GM23338 (cell line): ENCODE results near the gene EGLN3. TPM values are rescaled to one million over a fixed set of nuclear protein-coding genes. Genes with fewer than 3 reads are reported as not detected.

ENCODE experiments used
- ATAC-seq: fragments of 200-7000 bp; cut with Tn5 transposase; 3 replicates; pipeline ENCODE4 v1.9.1; 2020
- DNase-seq: peaks from one replicate; pipeline ENCODE4 v3.0.0-alpha.2; 2015; ENCODE audit warnings: low spot score
- H2AFZ ChIP-seq: fragments of 200-600 bp; sonication (generic); 2 replicates; pipeline ENCODE4 v1.8.0; 2016; ENCODE audit warnings: antibody characterized with exemption, mild to moderate bottlenecking, moderate library complexity
- H3F3A ChIP-seq: fragments of 200-600 bp; sonication (generic); replicated peaks from 2 replicates; pipeline ENCODE4 v1.8.0; 2017; ENCODE audit warnings: antibody characterized with exemption, mixed run types, low read depth
- H3K27ac ChIP-seq: fragments of 200-600 bp; sonication (generic); 2 replicates; pipeline ENCODE4 v1.6.1; 2016; ENCODE audit warnings: low read depth
- H3K27me3 ChIP-seq: fragments of 200-600 bp; sonication (generic); 2 replicates; pipeline ENCODE4 v1.8.0; 2016; ENCODE audit warnings: mild to moderate bottlenecking, mixed run types, moderate library complexity; ENCODE audit not compliant: insufficient read depth
- H3K36me3 ChIP-seq: fragments of 200-600 bp; sonication (generic); 2 replicates; pipeline ENCODE4 v1.8.0; 2016; ENCODE audit warnings: mild to moderate bottlenecking; ENCODE audit not compliant: insufficient read depth
- H3K4me1 ChIP-seq: fragments of 200-600 bp; sonication (generic); 2 replicates; pipeline ENCODE4 v1.8.0; 2016; ENCODE audit warnings: mild to moderate bottlenecking, moderate library complexity; ENCODE audit not compliant: insufficient read depth
- H3K4me2 ChIP-seq: fragments of 200-600 bp; sonication (generic); 2 replicates; pipeline ENCODE4 v1.7.1; 2017; ENCODE audit warnings: mixed run types
- H3K4me3 ChIP-seq: fragments of 200-600 bp; sonication (generic); 2 replicates; pipeline ENCODE4 v1.6.1; 2016; ENCODE audit warnings: mixed run types
- H3K79me2 ChIP-seq: fragments of 200-600 bp; sonication (generic); replicated peaks from 2 replicates; pipeline ENCODE4 v1.8.0; 2017; ENCODE audit warnings: mild to moderate bottlenecking; ENCODE audit not compliant: insufficient read depth
- H3K9me2 ChIP-seq: fragments of 200-600 bp; sonication (generic); 2 replicates; pipeline ENCODE4 v1.8.0; 2017; ENCODE audit not compliant: insufficient read depth
- H4K20me1 ChIP-seq: fragments of 200-600 bp; sonication (generic); replicated peaks from 2 replicates; pipeline ENCODE4 v1.8.0; 2017; ENCODE audit warnings: mild to moderate bottlenecking; ENCODE audit not compliant: insufficient read depth
- H3K27ac Mint-ChIP-seq: 2 replicates; pipeline ENCODE4 v1.8.0; 2020; ENCODE audit warnings: inconsistent platforms, mild to moderate bottlenecking, moderate library complexity, mixed read lengths
- H3K27me3 Mint-ChIP-seq: 3 replicates; pipeline ENCODE4 v1.8.0; 2022; ENCODE audit warnings: low read depth, mild to moderate bottlenecking, moderate library complexity, mixed read lengths, inconsistent platforms; ENCODE audit not compliant: insufficient read depth, poor library complexity
- H3K36me3 Mint-ChIP-seq: 3 replicates; pipeline ENCODE4 v1.8.0; 2021; ENCODE audit warnings: low read depth, mild to moderate bottlenecking, inconsistent platforms, moderate library complexity, mixed read lengths
- H3K4me1 Mint-ChIP-seq: 3 replicates; pipeline ENCODE4 v1.8.0; 2020; ENCODE audit warnings: mild to moderate bottlenecking, inconsistent platforms, mixed read lengths
- H3K4me3 Mint-ChIP-seq: 3 replicates; pipeline ENCODE4 v1.8.0; 2021; ENCODE audit warnings: moderate library complexity, mild to moderate bottlenecking, inconsistent platforms, mixed read lengths
- H3K9me3 Mint-ChIP-seq: 3 replicates; pipeline ENCODE4 v1.8.0; 2020; ENCODE audit warnings: moderate library complexity, mild to moderate bottlenecking, inconsistent platforms, mixed read lengths
- CTCF ChIP-seq, 2 experiments: fragments of 200-600 bp in 1 of 2; sonication (generic) in 1 of 2; conservative IDR thresholded peaks; 2 replicates each; pipeline versions ENCODE4 v1.5.1 to v1.6.1; 2016 to 2017; ENCODE audit warnings: antibody characterized with exemption in 2 of 2, low read depth in 2 of 2, mild to moderate bottlenecking in 2 of 2, moderate library complexity in 1 of 2
- ETS1 ChIP-seq: IDR thresholded peaks from 2 replicates; pipeline ENCODE4 v1.6.1; 2016; ENCODE audit warnings: antibody characterized with exemption
- EZH2 ChIP-seq: fragments of 200-600 bp; sonication (generic); IDR thresholded peaks from one replicate; pipeline ENCODE4 v1.8.0; 2017; ENCODE audit warnings: antibody characterized with exemption, mild to moderate bottlenecking, low read depth; ENCODE audit not compliant: unreplicated experiment
- EZH2phosphoT487 ChIP-seq: fragments of 200-600 bp; sonication (generic); IDR thresholded peaks from one replicate; pipeline ENCODE4 v1.8.1; 2018; ENCODE audit warnings: antibody characterized with exemption; ENCODE audit not compliant: unreplicated experiment
- JUNB ChIP-seq: IDR thresholded peaks from one replicate; pipeline ENCODE4 v1.6.1; 2016; ENCODE audit warnings: antibody characterized with exemption; ENCODE audit not compliant: unreplicated experiment
- STAT1 ChIP-seq: IDR thresholded peaks from one replicate; pipeline ENCODE4 v1.6.1; 2016; ENCODE audit warnings: antibody characterized with exemption; ENCODE audit not compliant: unreplicated experiment
- ZNF114 ChIP-seq: fragments of 250-450 bp; sonication (Bioruptor Pico); IDR thresholded peaks from 2 replicates; pipeline ENCODE4 v1.5.0; 2020; ENCODE audit warnings: mild to moderate bottlenecking, moderate library complexity
- ZNF331 ChIP-seq: fragments of 250-450 bp; sonication (Bioruptor Pico); IDR thresholded peaks from 2 replicates; pipeline ENCODE4 v1.5.0; 2020; ENCODE audit warnings: low read depth, mild to moderate bottlenecking, moderate library complexity
- ZNF462 ChIP-seq: fragments of 250-450 bp; sonication (Bioruptor Pico); IDR thresholded peaks from 2 replicates; pipeline ENCODE4 v1.5.0; 2020; ENCODE audit warnings: mild to moderate bottlenecking, moderate library complexity
- polyA plus RNA-seq: library from polyadenylated mRNA; unstranded; fragments of >200 nt; fragmentation: Nextera tagmentation; extraction: Ambion mirVana; gene quantifications from 2 replicates; pipeline ENCODE4 v1.2.1, GENCODE V29; 2016
- total RNA-seq: library from RNA; depleted of rRNA; stranded (reverse); fragments of >200 nt; shearing (Covaris generic); gene quantifications from 2 replicates; pipeline ENCODE4 v1.2.3, GENCODE V29; 2014

The EGLN3 gene
- total and polyA plus RNA-seq, 2 experiments from 2014 or later: 26.8 to 42.9 TPM

- TF ChIP-seq EZH2phosphoT487 (no peak), CTCF (conservative IDR thresholded peaks at IDR 0.05; ENCODE audit: low read depth in 2 of 2) (no peak), ZNF114 (CRISPR knock-in tag) (no peak), STAT1 (no peak), EZH2 (no peak), JUNB (no peak), ZNF331 (CRISPR knock-in tag) (no peak), ZNF462 (CRISPR knock-in tag) (no peak), ETS1 (no peak)
- Histone ChIP-seq H3K9me2 (peaks cover 7% of the 10 kb centered on the region; the same call in 1 of the 2 replicates), H3K4me3 (no peak overlapping the region), H3K36me3 (no peaks in the 10 kb centered on the region), H3K79me2 (no peaks in the 10 kb centered on the region), H3F3A (no peaks in the 10 kb centered on the region), H4K20me1 (no peaks in the 10 kb centered on the region), H3K4me1 (no peaks in the 10 kb centered on the region), H3K27me3 (no peaks in the 10 kb centered on the region), H3K27ac (no peak overlapping the region), H2AFZ (peak overlapping the region; percentile 35; the same call in 1 of the 2 replicates), H3K4me2 (no peak overlapping the region)
- Mint-ChIP-seq H3K4me3 (no peak overlapping the region), H3K9me3 (no peaks in the 10 kb centered on the region), H3K36me3 (no peaks in the 10 kb centered on the region), H3K4me1 (no peaks in the 10 kb centered on the region), H3K27ac (no peak overlapping the region), H3K27me3 (no peaks in the 10 kb centered on the region)
- no peak for ATAC-seq
- no peak for DNase-seq
Measured at GRCh38 chr14:33997611-33998010, 46.7 kb upstream of the EGLN3 start.
